Kidney (tissue), 14 donors: ENCODE data around the gene MPRIP. TPM values are rescaled to one million over a fixed set of nuclear protein-coding genes. Genes with fewer than 3 reads are reported as not detected.

ENCODE experiments used
- DNase-seq, 5 donors: peaks; one replicate each; pipeline ENCODE4 v3.0.0-alpha.2; 2013 to 2020
- FAIRE-seq: peaks from 2 replicates; lab custom pipeline; 2012; peaks lifted over from hg19 to GRCh38; lab: Jason Lieb, UNC
- H3K27ac ChIP-seq, 2 donors: one replicate each; pipeline ENCODE4 v1.7.0; 2013; ENCODE audit warnings: low read depth in 2 of 2, low read length in 2 of 2, inconsistent platforms in 1 of 2
- H3K27me3 ChIP-seq: one replicate; pipeline ENCODE4 v1.7.1; 2013; ENCODE audit warnings: low read length, inconsistent platforms; ENCODE audit not compliant: control insufficient read depth, insufficient read depth
- H3K36me3 ChIP-seq, 3 donors: one replicate each; pipeline versions ENCODE4 v1.7.0 to v1.7.1; 2013; ENCODE audit warnings: low read length in 3 of 3, control low read depth in 1 of 3, inconsistent platforms in 1 of 3; ENCODE audit not compliant: insufficient read depth in 3 of 3, control insufficient read depth in 2 of 3
- H3K4me1 ChIP-seq, 3 donors: one replicate each; pipeline versions ENCODE4 v1.7.0 to v1.7.1; 2013; ENCODE audit warnings: low read length in 3 of 3, inconsistent platforms in 1 of 3, low read depth in 1 of 3; ENCODE audit not compliant: control insufficient read depth in 2 of 3, insufficient read depth in 2 of 3
- H3K4me3 ChIP-seq, 3 donors: one replicate each; pipeline versions ENCODE4 v1.7.0 to v1.8.1; 2013; ENCODE audit warnings: low read length in 3 of 3, control low read depth in 1 of 3, inconsistent platforms in 1 of 3
- H3K9ac ChIP-seq, 3 donors: one replicate each; pipeline versions ENCODE4 v1.7.0 to v1.7.1; 2013; ENCODE audit warnings: low read length in 3 of 3, control low read depth in 1 of 3, inconsistent platforms in 1 of 3
- H3K9me3 ChIP-seq, 3 donors: one replicate each; pipeline versions ENCODE4 v1.7.0 to v1.7.1; 2013; ENCODE audit warnings: low read length in 3 of 3, control low read depth in 1 of 3, inconsistent platforms in 1 of 3; ENCODE audit not compliant: control insufficient read depth in 2 of 3, insufficient read depth in 1 of 3
- intact Hi-C: fragments of 100-400 bp; cut with DNase I; formaldehyde crosslinking; loops from one replicate; pipeline ENCODE4 v1.11.1; 2022
- polyA plus RNA-seq: library from polyadenylated mRNA; stranded (reverse); fragments of 350-450 nt; fragmentation: Illumina TruSeq; extraction: RNeasy Lipid Tissue Mini Kit (QIAGEN cat#74804); gene quantifications from one replicate; pipeline ENCODE4 v1.2.3, GENCODE V29; 2014; ENCODE audit warnings: low read depth, low replicate concordance; ENCODE audit not compliant: insufficient read depth
- total RNA-seq: library from RNA; stranded (reverse); fragmentation: NEBNext Ultra II Directional; extraction: Animal tissue kit (Norgen Biotek cat#: 25700); gene quantifications from one replicate; pipeline ENCODE4 v1.2.1, GENCODE V29; 2021
- TF ChIP-seq, protein P1 (sequence below): IDR thresholded peaks from 3 replicates; pipeline ENCODE4 v1.5.1; 2012; ENCODE audit warnings: mild to moderate bottlenecking, moderate library complexity, borderline replicate concordance; ENCODE audit not compliant: insufficient read depth; ENCODE audit errors: extremely low read depth
- donor health status: control.
- donor health status: control.
- donor health status: control.
- donor health status: control.
- donor health status: control.
- donor health status: DM: yes; HTN: yes; CAD: no.
- donor health status: Normal renal cell carcinoma (clear cell type).

Gene MPRIP
- total and polyA plus RNA-seq, 2 donors from 2014 or later, result 120 to 250 TPM

DNA sequence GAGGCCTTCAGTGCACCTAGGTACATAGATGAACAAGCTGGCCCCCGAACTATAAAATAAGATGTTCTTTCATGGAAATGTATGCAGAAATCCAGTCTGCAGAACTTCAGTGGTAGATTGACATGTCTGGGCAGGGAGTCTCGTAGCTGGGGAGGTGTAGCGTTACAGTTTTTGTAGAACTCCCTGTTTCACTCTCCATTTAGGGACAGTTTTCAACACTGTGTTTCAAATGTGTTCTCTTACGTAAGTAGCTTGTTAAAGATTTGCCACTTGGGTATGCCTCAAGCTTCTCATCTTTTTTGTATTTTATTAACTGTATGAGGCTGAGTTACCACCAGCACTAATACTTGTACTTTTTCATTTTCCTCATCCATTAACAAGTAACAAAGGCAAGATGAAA, 117.3 kb downstream of the MPRIP start:
- DNase-seq, result no peak
- intact Hi-C loops, result no loop called here

DNA sequence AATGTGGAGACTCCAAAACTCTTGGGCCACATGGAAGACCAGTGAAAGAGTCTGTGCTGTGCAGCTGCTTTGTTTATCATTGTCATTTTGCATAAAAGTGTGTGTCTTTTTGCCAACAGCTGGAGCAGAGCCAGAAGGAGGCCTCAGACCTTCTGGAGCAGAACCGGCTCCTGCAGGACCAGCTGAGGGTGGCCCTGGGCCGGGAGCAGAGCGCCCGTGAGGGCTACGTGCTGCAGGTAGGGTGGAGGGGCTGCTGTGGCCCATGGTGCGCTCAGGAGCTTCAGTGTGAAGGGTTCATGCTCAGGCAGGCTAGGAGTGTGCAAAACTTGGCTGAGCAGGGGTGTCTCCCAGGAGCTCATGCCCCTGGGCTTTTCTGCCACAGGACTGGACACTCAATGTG, 118.9 kb downstream of the MPRIP start:
- Histone ChIP-seq H3K36me3 (peaks cover 4 to 59% (median 49%) of the 10 kb centered on the region in 3 donors), H3K27ac (no peak overlapping the region), H3K4me1 (no peaks in the 10 kb centered on the region), H3K27me3 (no peaks in the 10 kb centered on the region), H3K9me3 (no peaks in the 10 kb centered on the region), H3K9ac (no peak overlapping the region), H3K4me3 (no peak overlapping the region)
- no peak for FAIRE-seq
- peak in 1 of 5 donors; percentile 16 for DNase-seq
- intact Hi-C loops, result no loop called here
- TF ChIP-seq, protein P1, sequence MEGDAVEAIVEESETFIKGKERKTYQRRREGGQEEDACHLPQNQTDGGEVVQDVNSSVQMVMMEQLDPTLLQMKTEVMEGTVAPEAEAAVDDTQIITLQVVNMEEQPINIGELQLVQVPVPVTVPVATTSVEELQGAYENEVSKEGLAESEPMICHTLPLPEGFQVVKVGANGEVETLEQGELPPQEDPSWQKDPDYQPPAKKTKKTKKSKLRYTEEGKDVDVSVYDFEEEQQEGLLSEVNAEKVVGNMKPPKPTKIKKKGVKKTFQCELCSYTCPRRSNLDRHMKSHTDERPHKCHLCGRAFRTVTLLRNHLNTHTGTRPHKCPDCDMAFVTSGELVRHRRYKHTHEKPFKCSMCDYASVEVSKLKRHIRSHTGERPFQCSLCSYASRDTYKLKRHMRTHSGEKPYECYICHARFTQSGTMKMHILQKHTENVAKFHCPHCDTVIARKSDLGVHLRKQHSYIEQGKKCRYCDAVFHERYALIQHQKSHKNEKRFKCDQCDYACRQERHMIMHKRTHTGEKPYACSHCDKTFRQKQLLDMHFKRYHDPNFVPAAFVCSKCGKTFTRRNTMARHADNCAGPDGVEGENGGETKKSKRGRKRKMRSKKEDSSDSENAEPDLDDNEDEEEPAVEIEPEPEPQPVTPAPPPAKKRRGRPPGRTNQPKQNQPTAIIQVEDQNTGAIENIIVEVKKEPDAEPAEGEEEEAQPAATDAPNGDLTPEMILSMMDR, result no peak

More for the DNA sequence above, 117.3 kb downstream of the MPRIP start:
- no peak for FAIRE-seq
- Histone ChIP-seq H3K4me1 (no peaks in the 10 kb centered on the region), H3K27ac (no peak overlapping the region), H3K4me3 (no peak overlapping the region), H3K27me3 (no peaks in the 10 kb centered on the region), H3K9me3 (no peaks in the 10 kb centered on the region), H3K36me3 (peaks cover 3 to 63% (median 51%) of the 10 kb centered on the region in 3 donors), H3K9ac (no peak overlapping the region)
- TF ChIP-seq, protein P1, result no peak

DNA sequence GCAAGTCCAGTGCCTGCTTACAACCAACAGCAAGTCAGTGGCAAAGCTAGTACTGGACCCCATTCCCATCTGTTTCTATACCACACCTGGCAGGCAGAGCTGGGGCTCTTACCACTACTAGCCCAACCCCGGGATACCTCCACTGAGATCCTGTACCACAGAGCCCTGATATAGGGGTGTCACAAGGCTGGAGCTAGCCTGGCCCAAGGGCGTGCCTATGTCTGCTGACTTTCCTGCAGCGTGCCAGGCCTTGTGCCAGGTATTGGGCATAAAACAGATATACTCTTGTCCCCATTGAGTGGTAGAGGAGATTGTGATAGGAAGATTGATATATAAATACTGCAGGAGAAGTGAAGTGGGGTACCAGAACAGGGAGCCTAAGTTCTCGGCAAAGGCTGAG, 119.5 kb downstream of the MPRIP start:
- FAIRE-seq, result no peak
- Histone ChIP-seq H3K9ac (no peak overlapping the region), H3K36me3 (peaks cover 4 to 59% (median 47%) of the 10 kb centered on the region in 3 donors), H3K4me3 (no peak overlapping the region), H3K27me3 (no peaks in the 10 kb centered on the region), H3K27ac (no peak overlapping the region), H3K4me1 (no peaks in the 10 kb centered on the region), H3K9me3 (no peaks in the 10 kb centered on the region)
- intact Hi-C loops, result no loop called here
- TF ChIP-seq, protein P1, result no peak
- DNase-seq, result peak in 1 of 5 donors; percentile 20

DNA sequence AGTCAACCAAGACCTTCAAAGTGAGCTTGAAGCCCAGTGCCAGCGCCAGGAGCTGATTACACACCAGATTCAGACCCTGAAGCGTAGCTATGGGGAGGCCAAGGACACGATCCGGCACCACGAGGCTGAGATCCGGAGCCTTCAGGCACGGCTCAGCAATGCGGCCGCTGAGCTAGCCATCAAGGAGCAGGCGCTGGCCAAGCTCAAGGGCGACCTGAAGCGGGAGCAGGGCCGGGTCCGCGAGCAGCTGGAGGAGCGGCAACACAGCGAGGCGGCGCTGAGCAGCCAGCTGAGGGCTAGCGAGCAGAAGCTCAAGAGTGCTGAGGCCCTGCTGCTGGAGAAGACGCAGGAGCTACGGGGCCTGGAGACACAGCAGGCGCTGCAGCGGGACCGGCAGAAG, 121.9 kb downstream of the MPRIP start:
- no peak overlapping the region for H3K27ac ChIP-seq
- no peaks in the 10 kb centered on the region for H3K9me3 ChIP-seq
- H3K27me3 ChIP-seq, result no peaks in the 10 kb centered on the region
- FAIRE-seq (no peak), DNase-seq (peak in 1 of 5 donors; percentile 73)
- H3K4me1 ChIP-seq, result no peaks in the 10 kb centered on the region
- no peak overlapping the region for H3K9ac ChIP-seq
- no peak overlapping the region for H3K4me3 ChIP-seq
- H3K36me3 ChIP-seq, result peaks cover 2 to 60% (median 46%) of the 10 kb centered on the region in 3 donors
- TF ChIP-seq, protein P1, result no peak
- intact Hi-C loops, result no loop called here
